Measurements from ENCODE around the gene ITGA8.

Gene ITGA8

GRCh38 chr10:15485027-15485426 lies 234.7 kb downstream of the ITGA8 start:
- Histone ChIP-seq H3K27me3 (replicated peaks; ENCODE audit: control insufficient read depth, insufficient read depth, low read length) (no peaks in the 10 kb centered on the region), H3K4me3 (replicated peaks; ENCODE audit: low read depth, low read length) (no peak overlapping the region), H3K36me3 (ENCODE audit: control insufficient read depth, insufficient read depth, low read length) (no peaks in the 10 kb centered on the region)
- DNase-seq (ENCODE audit: extremely low read depth, insufficient read length), result no peak
- no peak for TF ChIP-seq CTCF (IDR thresholded peaks at IDR 0.05; ENCODE audit: insufficient read depth, low read length, poor library complexity, severe bottlenecking)

GRCh38 chr10:15484128-15484527 lies 235.6 kb downstream of the ITGA8 start:
- Histone ChIP-seq H3K36me3 (ENCODE audit: control insufficient read depth, insufficient read depth, low read length) (no peaks in the 10 kb centered on the region), H3K4me3 (replicated peaks; ENCODE audit: low read depth, low read length) (no peak overlapping the region), H3K27me3 (replicated peaks; ENCODE audit: control insufficient read depth, insufficient read depth, low read length) (no peaks in the 10 kb centered on the region)
- DNase-seq (ENCODE audit: extremely low read depth, insufficient read length), result no peak
- TF ChIP-seq CTCF (IDR thresholded peaks at IDR 0.05; ENCODE audit: insufficient read depth, low read length, poor library complexity, severe bottlenecking), result no peak

GRCh38 chr10:15483215-15484075 lies 236.3 kb downstream of the ITGA8 start:
- no peak for TF ChIP-seq CTCF (IDR thresholded peaks at IDR 0.05; ENCODE audit: insufficient read depth, low read length, poor library complexity, severe bottlenecking)
- no peak overlapping the region for H3K4me3 ChIP-seq (replicated peaks; ENCODE audit: low read depth, low read length)
- no peaks in the 10 kb centered on the region for H3K27me3 ChIP-seq (replicated peaks; ENCODE audit: control insufficient read depth, insufficient read depth, low read length)
- DNase-seq (ENCODE audit: extremely low read depth, insufficient read length), result no peak
- no peaks in the 10 kb centered on the region for H3K36me3 ChIP-seq (ENCODE audit: control insufficient read depth, insufficient read depth, low read length)

- TF ChIP-seq CTCF (IDR thresholded peaks at IDR 0.05; ENCODE audit: insufficient read depth, low read length, poor library complexity, severe bottlenecking), result no peak
- H3K4me3 ChIP-seq (replicated peaks; ENCODE audit: low read depth, low read length), result no peak overlapping the region
- no peak for DNase-seq (ENCODE audit: extremely low read depth, insufficient read length)
- H3K27me3 ChIP-seq (replicated peaks; ENCODE audit: control insufficient read depth, insufficient read depth, low read length), result no peaks in the 10 kb centered on the region
- H3K36me3 ChIP-seq (ENCODE audit: control insufficient read depth, insufficient read depth, low read length), result no peaks in the 10 kb centered on the region
Measured at GRCh38 chr10:15482156-15482555, 237.6 kb downstream of the ITGA8 start.

GRCh38 chr10:15478950-15479349 lies 240.8 kb downstream of the ITGA8 start:
- no peak for DNase-seq (ENCODE audit: extremely low read depth, insufficient read length)
- no peak for TF ChIP-seq CTCF (IDR thresholded peaks at IDR 0.05; ENCODE audit: insufficient read depth, low read length, poor library complexity, severe bottlenecking)
- H3K27me3 ChIP-seq (replicated peaks; ENCODE audit: control insufficient read depth, insufficient read depth, low read length), result no peaks in the 10 kb centered on the region

More at GRCh38 chr10:15478950-15479349, 240.8 kb downstream of the ITGA8 start:
- no peak overlapping the region for H3K4me3 ChIP-seq (replicated peaks; ENCODE audit: low read depth, low read length)
- no peaks in the 10 kb centered on the region for H3K36me3 ChIP-seq (ENCODE audit: control insufficient read depth, insufficient read depth, low read length)

All from GM06990 (cell line).